DMS 273 treated with DMSO at 0.1 percent for 48 hours (cell line): ENCODE measurements around the gene P3H3.
"Not testable (repeated sequence)": the region's sequence is repeated elsewhere in the genome, so short reads cannot be mapped to it uniquely, and the experiment has no call there.

ENCODE experiments used
- DNase-seq: peaks from one replicate; lab custom pipeline; 2025; lab: John Stamatoyannopoulos, UW

Gene P3H3

GRCh38 chr12:6866163-6866919, 38.1 kb downstream of the P3H3 start:
- no peak for DNase-seq

GRCh38 chr12:6866920-6867412, 38.8 kb downstream of the P3H3 start:
- DNase-seq, result no peak

DNA sequence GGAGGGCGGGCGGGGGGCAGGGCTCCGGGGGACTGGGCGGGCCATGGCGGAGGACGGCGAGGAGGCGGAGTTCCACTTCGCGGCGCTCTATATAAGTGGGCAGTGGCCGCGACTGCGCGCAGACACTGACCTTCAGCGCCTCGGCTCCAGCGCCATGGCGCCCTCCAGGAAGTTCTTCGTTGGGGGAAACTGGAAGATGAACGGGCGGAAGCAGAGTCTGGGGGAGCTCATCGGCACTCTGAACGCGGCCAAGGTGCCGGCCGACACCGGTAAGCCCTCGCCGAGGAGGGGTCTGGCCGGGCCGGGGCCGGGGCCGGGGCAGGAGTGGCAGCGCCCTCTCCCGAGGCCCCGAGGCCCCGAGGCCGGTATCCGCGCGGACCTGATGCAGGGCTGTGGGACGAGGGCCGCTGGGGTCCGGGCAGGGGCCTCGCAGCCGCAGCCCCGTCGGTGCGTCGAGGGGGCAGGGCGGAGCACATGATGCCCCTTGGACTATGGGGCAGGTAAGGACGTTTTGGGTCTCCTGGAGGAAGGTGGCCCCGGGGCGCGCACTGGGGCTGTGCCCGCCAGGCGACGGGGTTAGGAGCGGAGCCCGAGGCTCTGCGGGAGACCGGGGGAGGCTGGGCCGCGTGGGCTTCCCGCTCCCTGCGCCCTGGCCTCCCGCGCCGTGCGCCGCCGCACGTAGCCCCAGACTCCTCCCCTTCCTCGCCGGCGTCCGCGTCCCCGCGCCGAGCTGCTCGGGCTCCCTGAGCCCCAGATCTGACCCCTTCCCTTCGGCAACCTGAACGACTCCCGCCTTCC, 39.4 kb downstream of the P3H3 start, which contains the start of gene TPI1:
Gene TPI1, plus strand, starts transcription at position 119 of the 798 bp plus-strand sequence. Its CDS starts 36 bp downstream, at position 155.
- DNase-seq, result no peak

DNA sequence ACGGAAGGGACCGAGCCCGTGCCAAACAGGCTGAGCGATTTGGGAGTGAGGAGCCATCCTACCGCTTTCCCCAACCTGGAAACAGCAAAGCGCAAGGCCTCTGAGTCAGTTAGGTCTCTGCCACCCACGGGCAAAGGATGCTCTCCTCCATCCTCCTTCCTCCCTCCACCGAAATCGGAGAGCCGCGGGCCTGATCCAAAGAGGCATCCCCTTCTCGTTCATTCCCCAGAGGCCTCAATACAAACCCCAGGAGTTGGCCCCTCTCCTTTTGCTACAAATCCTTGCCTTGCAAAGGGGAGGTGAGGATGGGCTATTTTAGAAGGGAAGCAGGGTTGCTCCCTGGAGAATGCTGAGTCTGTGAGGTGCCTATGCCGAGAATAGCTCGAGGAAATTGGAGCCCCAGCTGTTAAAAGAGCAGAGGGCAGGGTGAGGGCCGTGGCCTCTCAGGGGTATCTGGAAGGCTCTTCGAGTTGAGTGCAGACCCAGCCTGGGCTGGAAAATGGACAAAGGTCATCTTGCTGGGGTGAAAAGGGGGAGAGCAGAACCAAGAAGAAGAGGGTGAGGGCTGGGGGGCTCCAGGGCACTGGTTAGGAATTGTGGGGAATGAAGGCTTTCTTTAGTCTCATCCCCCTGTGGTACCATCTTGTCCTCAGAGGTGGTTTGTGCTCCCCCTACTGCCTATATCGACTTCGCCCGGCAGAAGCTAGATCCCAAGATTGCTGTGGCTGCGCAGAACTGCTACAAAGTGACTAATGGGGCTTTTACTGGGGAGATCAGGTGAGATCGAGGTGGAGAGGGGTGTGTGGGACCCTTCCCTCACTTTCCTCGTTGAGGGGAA, 40.2 kb downstream of the P3H3 start:
- no peak for DNase-seq

GRCh38 chr12:6869049-6870021, 41.1 kb downstream of the P3H3 start:
- no peak for DNase-seq

DNA sequence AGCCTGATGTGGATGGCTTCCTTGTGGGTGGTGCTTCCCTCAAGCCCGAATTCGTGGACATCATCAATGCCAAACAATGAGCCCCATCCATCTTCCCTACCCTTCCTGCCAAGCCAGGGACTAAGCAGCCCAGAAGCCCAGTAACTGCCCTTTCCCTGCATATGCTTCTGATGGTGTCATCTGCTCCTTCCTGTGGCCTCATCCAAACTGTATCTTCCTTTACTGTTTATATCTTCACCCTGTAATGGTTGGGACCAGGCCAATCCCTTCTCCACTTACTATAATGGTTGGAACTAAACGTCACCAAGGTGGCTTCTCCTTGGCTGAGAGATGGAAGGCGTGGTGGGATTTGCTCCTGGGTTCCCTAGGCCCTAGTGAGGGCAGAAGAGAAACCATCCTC, 42.1 kb downstream of the P3H3 start:
- not testable (repeated sequence) for DNase-seq

DNA sequence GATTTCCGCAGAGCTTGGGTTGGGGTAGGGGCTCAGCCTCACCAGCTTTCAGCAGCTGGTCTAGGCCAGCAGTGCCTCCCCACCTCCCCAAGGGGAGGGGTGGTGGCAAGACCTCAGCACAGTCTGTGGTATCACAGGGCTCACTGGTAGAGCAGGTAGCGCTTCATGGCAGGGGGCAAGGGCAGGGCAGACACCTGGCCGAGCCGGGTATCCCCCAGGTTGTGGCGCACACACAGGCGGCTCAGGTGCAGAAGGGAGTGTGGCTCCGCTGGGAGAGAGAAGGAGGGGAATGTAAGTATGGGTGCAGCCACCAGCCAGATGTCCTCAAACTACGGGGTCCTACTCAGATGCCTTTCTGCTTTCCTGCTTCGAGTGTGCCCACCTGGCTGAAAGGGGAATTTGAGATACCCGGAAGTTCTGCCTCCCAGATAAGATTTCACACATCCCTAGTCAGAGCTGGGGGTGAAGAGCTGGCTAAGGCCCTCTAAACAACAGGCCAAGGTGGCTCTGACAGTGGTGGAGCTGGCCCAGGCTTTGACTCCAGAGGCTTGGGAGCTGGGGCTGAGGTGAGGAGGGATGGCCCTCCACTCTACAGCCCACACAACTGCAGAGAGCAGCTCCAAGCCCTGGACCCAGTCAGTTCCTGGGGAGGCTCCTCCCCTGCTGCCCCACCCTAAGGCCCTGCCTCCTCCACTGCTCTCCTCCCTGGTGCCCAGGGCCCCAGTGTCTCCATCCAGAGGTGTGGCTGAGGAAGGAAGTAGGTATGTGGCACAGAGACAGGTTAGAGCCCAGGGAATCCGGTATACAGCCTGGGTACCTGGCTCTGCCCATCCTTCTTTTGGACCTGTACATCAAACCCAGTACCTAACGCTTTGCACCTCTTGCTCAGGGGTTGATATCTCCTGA, 43.1 kb downstream of the P3H3 start:
- no peak for DNase-seq

- DNase-seq, result no peak
These were observed 44.2 kb downstream of the P3H3 start for GRCh38 chr12:6872073-6873048.

DNA sequence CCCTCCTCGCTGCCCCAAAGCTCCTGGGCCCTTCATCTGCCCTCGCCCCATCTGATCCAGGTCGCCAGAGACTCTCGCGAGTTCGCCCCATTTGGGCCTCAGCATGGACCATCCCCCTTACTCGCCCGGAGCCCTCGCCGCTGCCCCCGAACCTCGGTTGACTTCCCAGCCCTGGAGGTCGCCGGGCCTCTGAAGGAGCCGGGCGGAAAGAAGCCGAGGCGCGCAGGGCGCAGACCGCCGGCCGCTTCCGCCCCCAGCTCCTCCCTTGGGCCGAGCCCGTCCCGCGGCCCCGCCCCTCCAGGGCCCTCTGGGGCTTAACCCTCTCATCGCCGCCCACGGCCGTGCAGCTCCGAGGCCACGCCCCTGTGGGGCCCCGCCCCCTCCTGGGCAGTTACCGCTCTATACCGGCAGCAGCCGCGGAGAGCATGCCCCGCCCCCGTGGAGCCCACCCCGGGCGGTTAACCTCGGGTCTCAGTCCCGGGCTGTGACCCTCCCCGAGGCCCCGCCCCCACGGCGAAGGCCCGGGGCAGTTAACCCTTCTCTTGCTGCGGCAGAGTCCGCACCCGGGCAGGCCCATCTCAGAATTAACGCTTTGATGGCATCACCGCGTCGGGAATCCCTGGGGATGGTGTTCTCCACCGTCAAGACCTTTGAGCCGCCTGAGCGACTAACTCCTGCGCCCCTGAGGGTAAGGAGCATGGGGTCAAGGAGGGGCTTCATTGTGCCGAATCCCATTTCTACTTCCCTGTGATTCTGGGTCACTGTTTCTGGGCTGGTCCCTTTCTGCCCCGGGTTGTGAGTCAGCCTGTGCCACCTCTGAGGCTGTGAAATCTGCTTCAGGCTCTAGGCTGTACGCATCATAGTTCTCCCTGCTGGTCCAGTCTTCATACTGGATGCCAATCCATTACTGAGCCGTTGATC, 45.1 kb downstream of the P3H3 start, which contains the start of gene SPSB2:
Gene SPSB2, minus strand, starts transcription at position 210 of the 921 bp plus-strand sequence. CDS start 402 bp downstream, outside the sequence.
- peak; percentile 55 for DNase-seq

- DNase-seq, result not testable (repeated sequence)
These were observed 45.8 kb downstream of the P3H3 start for GRCh38 chr12:6874015-6874368.

DNA sequence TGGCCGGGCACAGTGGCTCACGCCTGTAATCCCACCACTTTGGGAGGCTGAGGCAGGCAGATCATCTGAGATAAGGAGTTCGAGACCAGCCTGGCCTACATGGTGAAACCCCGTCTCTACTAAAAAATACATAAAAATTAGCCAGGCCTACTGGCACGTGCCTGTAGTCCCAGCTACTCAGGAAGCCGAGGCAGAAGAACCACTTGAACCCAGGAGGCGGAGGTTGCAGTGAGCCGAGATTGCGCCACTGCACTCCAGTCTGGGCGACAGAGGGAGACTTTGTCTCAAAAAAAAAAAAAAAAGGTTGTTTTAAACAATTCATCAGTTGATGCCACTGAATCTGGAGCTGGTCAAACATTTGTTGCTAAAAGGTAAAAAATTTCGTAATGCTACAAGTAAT, 51.6 kb downstream of the P3H3 start:
- DNase-seq, result not testable (repeated sequence)

- DNase-seq, result no peak
These were observed 55.0 kb downstream of the P3H3 start for GRCh38 chr12:6883252-6883651.

- no peak for DNase-seq
These were observed 55.5 kb downstream of the P3H3 start for GRCh38 chr12:6883683-6884082.

GRCh38 chr12:6884539-6884938, 56.3 kb downstream of the P3H3 start:
- DNase-seq, result no peak

DNA sequence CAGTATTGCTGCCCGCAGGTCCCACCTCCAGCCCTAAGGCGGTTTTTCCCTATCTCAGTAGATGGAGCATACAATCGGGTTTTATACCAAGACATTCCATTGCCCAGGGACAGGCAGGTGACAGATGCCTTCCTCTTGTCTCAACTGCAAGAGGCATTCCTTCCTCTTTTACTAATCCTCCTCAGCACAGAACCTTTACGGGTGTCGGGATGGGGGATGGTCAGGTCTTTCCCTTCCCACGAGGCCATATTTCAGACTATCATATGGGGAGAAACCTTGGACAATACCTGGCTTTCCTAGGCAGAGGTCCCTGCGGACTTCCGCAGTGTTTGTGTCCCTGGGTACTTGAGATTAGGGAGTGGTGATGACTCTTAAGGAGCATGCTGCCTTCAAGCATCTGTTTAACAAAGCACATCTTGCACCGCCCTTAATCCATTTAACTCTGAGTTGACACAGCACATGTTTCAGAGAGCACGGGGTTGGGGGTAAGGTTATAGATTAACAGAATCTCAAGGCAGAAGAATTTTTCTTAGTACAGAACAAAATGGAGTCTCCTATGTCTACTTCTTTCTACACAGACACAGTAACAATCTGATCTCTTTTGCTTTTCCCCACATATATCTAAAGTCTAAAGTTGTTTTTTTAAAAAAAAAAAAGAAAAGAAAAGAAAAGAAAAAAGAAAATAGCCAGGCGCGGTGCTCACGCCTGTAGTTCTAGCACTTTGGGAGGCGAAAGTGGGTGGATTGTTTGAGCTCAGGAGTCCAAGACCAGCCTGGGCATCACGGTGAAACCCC, 58.2 kb downstream of the P3H3 start:
- not testable (repeated sequence) for DNase-seq

DNA sequence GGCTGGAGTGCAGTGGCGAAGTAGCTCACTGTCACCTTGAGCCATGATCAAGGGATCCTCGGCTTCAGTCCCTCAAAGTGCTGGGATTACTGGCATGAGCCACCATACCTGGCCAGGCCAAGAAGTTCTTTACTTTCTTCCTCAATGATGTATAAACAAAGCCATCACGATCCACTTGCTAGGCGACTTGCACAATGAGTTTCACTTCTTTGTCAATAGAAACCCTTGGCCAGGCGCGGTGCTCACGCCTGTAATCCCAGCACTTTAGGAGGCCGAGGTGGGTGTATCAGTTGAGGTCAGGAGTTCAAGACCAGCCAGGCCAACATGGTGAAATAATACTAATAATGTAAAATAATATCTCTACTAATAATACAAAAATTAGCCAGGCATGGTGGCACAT, 59.3 kb downstream of the P3H3 start:
- DNase-seq, result no peak

- no peak for DNase-seq
These were observed 60.2 kb downstream of the P3H3 start for GRCh38 chr12:6888360-6888759.
